ENCODE data around the gene KRT72.

DNA sequence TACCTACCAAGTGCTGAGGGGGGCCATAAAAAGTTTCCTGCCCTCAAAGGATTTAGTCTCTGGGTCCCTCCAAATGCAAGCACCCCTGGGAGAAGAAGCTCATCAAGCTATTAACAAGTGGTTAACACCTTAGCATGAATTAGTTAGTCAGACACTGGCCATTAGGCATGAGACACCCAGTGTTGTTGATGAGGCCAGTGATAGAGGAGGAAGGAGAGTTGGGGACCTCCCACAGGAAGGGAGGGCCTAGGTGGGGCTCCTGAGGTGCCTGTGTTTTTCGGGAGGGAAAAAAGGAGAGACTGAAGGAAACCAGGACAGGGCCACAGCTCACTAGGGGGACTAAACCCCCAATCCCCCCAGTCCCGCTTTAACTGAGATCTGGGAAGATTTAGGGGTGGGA lies 43.8 kb downstream of the KRT72 start:
- TF ChIP-seq, protein P1, sequence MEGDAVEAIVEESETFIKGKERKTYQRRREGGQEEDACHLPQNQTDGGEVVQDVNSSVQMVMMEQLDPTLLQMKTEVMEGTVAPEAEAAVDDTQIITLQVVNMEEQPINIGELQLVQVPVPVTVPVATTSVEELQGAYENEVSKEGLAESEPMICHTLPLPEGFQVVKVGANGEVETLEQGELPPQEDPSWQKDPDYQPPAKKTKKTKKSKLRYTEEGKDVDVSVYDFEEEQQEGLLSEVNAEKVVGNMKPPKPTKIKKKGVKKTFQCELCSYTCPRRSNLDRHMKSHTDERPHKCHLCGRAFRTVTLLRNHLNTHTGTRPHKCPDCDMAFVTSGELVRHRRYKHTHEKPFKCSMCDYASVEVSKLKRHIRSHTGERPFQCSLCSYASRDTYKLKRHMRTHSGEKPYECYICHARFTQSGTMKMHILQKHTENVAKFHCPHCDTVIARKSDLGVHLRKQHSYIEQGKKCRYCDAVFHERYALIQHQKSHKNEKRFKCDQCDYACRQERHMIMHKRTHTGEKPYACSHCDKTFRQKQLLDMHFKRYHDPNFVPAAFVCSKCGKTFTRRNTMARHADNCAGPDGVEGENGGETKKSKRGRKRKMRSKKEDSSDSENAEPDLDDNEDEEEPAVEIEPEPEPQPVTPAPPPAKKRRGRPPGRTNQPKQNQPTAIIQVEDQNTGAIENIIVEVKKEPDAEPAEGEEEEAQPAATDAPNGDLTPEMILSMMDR (IDR thresholded peaks at IDR 0.05; ENCODE audit: poor library complexity, severe bottlenecking) = no peak
- TF ChIP-seq POLR2AphosphoS5 (IDR thresholded peaks at IDR 0.05) = no peak
- no peak for TF ChIP-seq TAF1 (IDR thresholded peaks at IDR 0.05; ENCODE audit: low read depth)
- TF ChIP-seq EZH2 (IDR thresholded peaks at IDR 0.05; ENCODE audit: borderline replicate concordance, insufficient read depth, low read length, poor library complexity, severe bottlenecking) = no peak
